HG03565 (cell line): Measurements from ENCODE around the gene PRKG1.
A peak's percentile ranks its signal among the peaks of the same experiment; 100 is the strongest.
"Not testable (repeated sequence)": the region's sequence is repeated elsewhere in the genome, so short reads cannot be mapped to it uniquely, and the experiment has no call there.

Experiments
- ATAC-seq: cut with Tn5 transposase; IDR thresholded peaks from one replicate; pipeline ENCODE4 v1.9.1; 2021; ENCODE audit warnings: mild to moderate bottlenecking, moderate library complexity; ENCODE audit not compliant: unreplicated experiment

Gene PRKG1

GRCh38 chr10:51564896-51565510 is 490.7 kb downstream of the PRKG1 start:
- no peak for ATAC-seq

GRCh38 chr10:51567271-51567670 is 493.0 kb downstream of the PRKG1 start:
- no peak for ATAC-seq

- ATAC-seq = no peak
Measured at GRCh38 chr10:51569467-51569866, 495.2 kb downstream of the PRKG1 start.

- ATAC-seq = no peak
Measured at GRCh38 chr10:51574248-51575048, 500.2 kb downstream of the PRKG1 start.

- ATAC-seq = not testable (repeated sequence)
Measured at GRCh38 chr10:51581196-51581595, 506.9 kb downstream of the PRKG1 start.

- no peak for ATAC-seq
Measured at GRCh38 chr10:51583976-51584375, 509.7 kb downstream of the PRKG1 start.

GRCh38 chr10:51585742-51586141 is 511.5 kb downstream of the PRKG1 start:
- no peak for ATAC-seq

GRCh38 chr10:51588984-51589383 is 514.7 kb downstream of the PRKG1 start:
- no peak for ATAC-seq

- no peak for ATAC-seq
Measured at GRCh38 chr10:51590818-51591217, 516.5 kb downstream of the PRKG1 start.

GRCh38 chr10:51596695-51597094 is 522.4 kb downstream of the PRKG1 start:
- ATAC-seq = no peak

GRCh38 chr10:51599647-51600046 is 525.4 kb downstream of the PRKG1 start:
- no peak for ATAC-seq

GRCh38 chr10:51602326-51602725 is 528.0 kb downstream of the PRKG1 start:
- ATAC-seq = no peak

GRCh38 chr10:51604579-51604978 is 530.3 kb downstream of the PRKG1 start:
- ATAC-seq = no peak

- ATAC-seq = no peak
Measured at GRCh38 chr10:51606825-51607462, 532.7 kb downstream of the PRKG1 start.

GRCh38 chr10:51607463-51607835 is 533.2 kb downstream of the PRKG1 start:
- ATAC-seq = no peak

- ATAC-seq = no peak
Measured at GRCh38 chr10:51608211-51608610, 533.9 kb downstream of the PRKG1 start.

GRCh38 chr10:51615764-51616298 is 541.5 kb downstream of the PRKG1 start:
- no peak for ATAC-seq

GRCh38 chr10:51617576-51618235 is 543.4 kb downstream of the PRKG1 start:
- no peak for ATAC-seq

- ATAC-seq = no peak
Measured at GRCh38 chr10:51619365-51619764, 545.1 kb downstream of the PRKG1 start.

- peak; percentile 70 for ATAC-seq
Measured at GRCh38 chr10:51620131-51620530, 545.8 kb downstream of the PRKG1 start.

GRCh38 chr10:51624013-51624412 is 549.7 kb downstream of the PRKG1 start:
- no peak for ATAC-seq
